Activated CD8-positive, alpha-beta memory T cell treated with anti-CD3 and anti-CD28 coated beads for 1 hour (primary cell): ENCODE measurements around the gene BET1L.
"Not testable (repeated sequence)": the region's sequence is repeated elsewhere in the genome, so short reads cannot be mapped to it uniquely, and the experiment has no call there.

Experiments used
- DNase-seq, 2 donors: peaks; one replicate each; pipeline ENCODE4 v3.0.0-alpha.2; 2020; ENCODE audit warnings: low read depth in 1 of 2; ENCODE audit errors: extremely low read depth in 1 of 2

BET1L gene

GRCh38 chr11:197741-198235 is 9.4 kb downstream of the BET1L start:
- no peak for DNase-seq

DNA sequence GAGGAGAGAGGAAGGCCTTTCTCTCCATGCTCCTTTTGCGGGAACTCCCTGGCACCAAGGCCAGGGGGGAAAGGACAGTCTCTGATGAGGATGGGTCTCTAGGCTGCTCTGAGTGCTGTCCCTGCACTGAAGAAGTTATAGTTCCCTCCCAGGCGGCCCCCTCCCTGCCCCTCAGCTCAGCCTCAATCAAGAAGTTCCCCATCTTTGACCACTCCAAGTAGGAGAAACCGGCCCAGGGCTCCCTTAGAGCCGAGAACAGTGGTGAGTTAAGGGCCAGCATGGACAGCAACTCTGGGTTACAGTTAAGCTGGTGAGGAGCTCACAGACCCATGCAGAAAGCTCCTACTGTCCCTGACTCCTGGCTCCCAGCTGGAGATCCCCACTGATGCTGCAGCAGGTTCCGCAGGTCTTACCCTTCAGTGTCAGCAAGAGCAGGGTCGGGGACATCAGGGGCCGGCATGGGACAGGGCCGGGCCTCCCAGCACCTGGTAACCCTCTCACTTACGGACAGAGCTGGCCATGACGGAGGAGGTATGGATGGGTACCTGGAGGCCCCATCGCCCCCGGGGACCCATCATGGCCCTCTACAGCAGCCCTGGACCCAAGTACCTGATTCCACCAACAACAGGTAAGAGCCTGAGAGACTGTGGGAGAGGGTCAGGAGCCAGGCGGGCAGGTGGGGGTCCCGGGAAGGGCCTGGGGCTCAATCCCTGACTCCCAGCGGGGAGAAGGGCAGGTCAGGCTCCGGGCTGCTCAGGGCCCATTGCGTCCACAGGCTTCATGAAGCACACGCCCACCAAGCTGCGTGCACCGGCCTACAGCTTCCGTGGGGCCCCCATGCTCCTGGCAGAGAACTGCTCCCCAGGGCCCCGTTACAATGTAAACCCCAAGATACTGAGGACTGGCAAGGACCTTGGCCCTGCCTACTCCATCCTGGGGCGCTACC is 10.1 kb downstream of the BET1L start:
- no peak for DNase-seq

DNA sequence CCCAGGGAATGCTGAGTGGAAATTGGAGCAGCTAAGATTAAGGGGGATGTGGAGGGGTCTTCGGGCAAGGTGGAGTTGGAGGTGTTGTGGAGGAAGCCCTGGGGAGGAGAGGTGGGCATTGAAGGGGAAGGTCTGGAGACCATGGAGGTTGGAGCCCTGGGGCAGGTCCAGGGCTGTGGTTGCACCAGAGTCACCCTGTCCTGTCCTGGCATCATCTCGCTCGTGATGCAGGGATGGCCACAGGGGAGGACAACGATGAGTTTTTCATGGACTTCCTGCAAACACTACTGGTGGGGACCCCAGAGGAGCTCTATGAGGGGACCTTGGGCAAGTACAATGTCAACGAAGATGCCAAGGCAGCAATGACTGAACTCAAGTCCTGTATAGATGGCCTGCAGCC is 13.7 kb downstream of the BET1L start:
- DNase-seq: not testable (repeated sequence)

DNA sequence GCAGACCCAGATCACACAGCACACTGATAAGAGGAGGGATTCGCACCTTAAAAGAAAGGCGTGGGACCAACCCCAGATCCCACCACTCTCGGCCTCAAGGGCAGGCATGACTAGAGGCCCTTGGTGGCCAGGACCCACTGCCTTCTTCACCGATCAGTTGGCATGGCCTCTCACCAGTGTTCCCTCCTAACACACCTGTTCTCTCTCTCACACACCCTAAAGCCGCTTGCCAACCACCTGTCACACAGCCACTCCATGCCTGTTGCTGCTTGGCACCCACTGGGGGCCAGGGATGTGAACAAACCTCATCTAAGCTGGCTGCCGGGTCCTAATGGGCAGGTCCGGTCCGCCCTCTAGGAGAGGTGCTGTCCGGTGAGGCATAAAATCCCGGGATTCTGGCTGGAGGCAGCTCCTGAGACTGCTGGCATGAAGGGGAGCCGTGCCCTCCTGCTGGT is 14.5 kb downstream of the BET1L start, which contains the start of gene SCGB1C1:
TSS of gene SCGB1C1 (plus strand) at position 405 of the 455 bp plus-strand sequence. CDS start at position 427, 22 bp downstream.
- not testable (repeated sequence) for DNase-seq

DNA sequence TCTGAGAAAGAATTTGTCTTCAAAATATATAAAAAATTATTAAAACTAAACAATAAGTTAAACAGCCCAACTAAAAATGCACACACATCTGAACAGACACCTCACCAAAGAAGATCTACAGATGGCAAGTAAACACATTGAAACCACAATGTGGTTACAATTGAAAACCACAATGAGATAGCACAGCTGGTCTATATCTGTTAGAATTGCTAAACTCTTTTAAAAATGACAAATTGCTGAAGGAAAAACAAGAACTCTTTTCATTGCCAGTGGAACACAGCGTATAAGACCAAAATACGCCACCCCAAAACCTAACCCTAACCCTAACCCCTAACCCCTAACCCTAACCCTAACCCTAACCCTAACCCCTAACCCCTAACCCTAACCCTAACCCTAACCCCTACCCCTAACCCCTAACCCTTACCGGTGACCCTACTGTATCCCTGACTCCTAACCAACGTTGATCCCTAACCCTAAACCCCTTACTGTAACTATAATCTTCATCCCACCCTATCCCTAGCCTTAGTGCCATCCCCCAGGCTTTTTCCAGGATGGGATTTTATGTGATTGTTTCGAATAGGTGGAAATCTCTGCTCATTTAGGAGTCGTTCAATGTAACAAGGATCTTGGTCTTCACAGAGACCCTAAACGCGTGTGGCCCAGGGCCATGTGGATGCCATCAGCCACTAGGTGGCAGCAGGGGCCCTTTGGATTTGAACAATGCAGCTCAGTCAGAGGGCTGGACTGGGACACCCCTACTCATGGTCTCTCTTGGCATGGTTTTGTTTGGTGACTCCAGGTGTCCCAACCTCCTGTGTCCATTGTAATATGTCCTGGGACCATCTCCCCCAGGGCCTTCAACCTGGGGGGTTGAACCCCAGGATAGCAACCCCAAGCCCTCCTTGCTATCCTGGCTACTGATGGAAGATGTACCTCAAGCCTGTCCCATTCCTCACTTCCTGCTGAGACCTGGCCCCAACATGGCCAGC is 15.4 kb downstream of the BET1L start:
- DNase-seq: not testable (repeated sequence)

GRCh38 chr11:190546-190945 is 16.7 kb downstream of the BET1L start:
- not testable (repeated sequence) for DNase-seq

GRCh38 chr11:189843-190311 is 17.3 kb downstream of the BET1L start:
- DNase-seq: not testable (repeated sequence)

GRCh38 chr11:189200-189783 is 17.9 kb downstream of the BET1L start:
- not testable (repeated sequence) for DNase-seq

- not testable (repeated sequence) for DNase-seq
These were observed 27.0 kb downstream of the BET1L start for GRCh38 chr11:180242-180641.
